ENCODE data around the gene KRTAP5-3.

DNA sequence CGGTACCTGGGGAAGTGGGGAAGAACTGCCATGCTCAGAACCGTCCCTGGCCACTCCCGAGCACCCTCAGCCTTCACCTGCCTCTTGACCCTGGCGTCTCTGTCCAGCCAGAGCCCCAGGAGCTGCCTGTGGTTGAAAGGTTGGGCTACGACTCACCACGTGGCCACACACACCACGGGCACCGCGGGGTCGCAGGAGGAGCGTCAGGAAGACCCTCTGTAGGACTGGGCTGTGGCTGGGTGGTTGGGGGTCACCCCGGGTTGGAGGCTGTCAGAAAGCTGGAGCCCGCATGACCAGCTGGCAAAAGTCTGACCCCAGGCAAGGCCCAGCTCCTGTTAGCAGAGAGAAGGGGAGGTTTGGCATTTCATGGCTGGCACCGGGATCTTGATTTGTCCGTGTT lies 32.8 kb upstream of the KRTAP5-3 start:
- no peak for TF ChIP-seq CTCF (conservative IDR thresholded peaks at IDR 0.05; ENCODE audit: low read length)
- no peak for TF ChIP-seq EZH2phosphoT487 (IDR thresholded peaks at IDR 0.05; ENCODE audit: borderline replicate concordance)

All from Loucy (cell line).